ENCODE measurements around the gene CIB4.

The CIB4 gene

DNA sequence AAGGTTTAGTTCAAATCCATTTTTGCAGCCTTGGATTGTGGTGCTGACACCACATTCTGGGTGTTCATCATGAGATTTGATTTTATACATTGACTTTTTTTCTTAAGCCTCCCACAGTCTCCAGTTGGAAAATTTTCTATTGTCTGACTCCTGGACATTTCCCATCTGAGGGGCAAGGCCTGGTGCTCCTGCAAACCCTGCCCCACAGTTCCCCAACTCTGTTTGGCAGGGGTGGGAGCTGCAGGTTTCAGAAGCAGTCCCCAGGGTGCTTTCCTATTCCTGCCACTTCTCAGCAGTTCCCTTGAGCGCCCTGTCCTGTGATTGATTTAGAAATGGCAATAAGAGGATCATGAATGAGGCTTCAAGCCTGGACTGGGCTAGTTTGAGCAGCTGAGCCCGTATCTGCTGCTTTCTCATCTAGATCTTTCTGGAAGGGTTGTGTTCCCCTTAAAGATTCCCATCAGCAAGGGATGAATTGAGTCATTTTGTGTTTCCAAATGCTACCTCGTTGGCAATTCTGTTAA, 77.0 kb downstream of the CIB4 start:
- TF ChIP-seq, protein P1, sequence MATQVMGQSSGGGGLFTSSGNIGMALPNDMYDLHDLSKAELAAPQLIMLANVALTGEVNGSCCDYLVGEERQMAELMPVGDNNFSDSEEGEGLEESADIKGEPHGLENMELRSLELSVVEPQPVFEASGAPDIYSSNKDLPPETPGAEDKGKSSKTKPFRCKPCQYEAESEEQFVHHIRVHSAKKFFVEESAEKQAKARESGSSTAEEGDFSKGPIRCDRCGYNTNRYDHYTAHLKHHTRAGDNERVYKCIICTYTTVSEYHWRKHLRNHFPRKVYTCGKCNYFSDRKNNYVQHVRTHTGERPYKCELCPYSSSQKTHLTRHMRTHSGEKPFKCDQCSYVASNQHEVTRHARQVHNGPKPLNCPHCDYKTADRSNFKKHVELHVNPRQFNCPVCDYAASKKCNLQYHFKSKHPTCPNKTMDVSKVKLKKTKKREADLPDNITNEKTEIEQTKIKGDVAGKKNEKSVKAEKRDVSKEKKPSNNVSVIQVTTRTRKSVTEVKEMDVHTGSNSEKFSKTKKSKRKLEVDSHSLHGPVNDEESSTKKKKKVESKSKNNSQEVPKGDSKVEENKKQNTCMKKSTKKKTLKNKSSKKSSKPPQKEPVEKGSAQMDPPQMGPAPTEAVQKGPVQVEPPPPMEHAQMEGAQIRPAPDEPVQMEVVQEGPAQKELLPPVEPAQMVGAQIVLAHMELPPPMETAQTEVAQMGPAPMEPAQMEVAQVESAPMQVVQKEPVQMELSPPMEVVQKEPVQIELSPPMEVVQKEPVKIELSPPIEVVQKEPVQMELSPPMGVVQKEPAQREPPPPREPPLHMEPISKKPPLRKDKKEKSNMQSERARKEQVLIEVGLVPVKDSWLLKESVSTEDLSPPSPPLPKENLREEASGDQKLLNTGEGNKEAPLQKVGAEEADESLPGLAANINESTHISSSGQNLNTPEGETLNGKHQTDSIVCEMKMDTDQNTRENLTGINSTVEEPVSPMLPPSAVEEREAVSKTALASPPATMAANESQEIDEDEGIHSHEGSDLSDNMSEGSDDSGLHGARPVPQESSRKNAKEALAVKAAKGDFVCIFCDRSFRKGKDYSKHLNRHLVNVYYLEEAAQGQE (IDR thresholded peaks at IDR 0.05; ENCODE audit: insufficient read depth in 1 of 2, low read depth in 2 of 2, low read length in 2 of 2), result no peak
- TF ChIP-seq TAF1 (IDR thresholded peaks at IDR 0.05; ENCODE audit: borderline replicate concordance, insufficient read depth, low read length), result no peak

DNA sequence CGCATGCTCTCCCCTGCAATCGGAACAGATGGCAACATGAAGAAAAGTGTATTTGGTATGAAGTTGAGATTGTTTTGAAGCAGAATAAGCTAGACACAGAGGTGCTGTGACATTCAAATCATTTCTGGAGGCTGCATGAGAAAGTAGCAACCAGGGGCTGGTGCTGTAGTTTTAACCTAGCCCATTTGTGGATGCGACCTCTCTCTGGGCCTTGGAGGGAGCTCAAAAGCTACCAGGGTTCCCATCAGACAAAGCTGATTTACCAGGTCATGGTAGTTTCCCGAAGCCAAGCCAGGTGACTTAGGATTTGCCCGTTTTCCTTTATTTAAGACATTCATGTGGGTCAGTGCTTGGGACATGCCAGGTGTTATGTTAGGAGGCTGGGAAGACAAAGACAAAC, 77.5 kb downstream of the CIB4 start:
- no peak for TF ChIP-seq TAF1 (IDR thresholded peaks at IDR 0.05; ENCODE audit: borderline replicate concordance, insufficient read depth, low read length)
- TF ChIP-seq, protein P1 (IDR thresholded peaks at IDR 0.05; ENCODE audit: insufficient read depth in 1 of 2, low read depth in 2 of 2, low read length in 2 of 2), result no peak
- TF ChIP-seq POLR2AphosphoS5 (IDR thresholded peaks at IDR 0.05; ENCODE audit: low read depth, low read length), result no peak
- TF ChIP-seq SIN3A (IDR thresholded peaks at IDR 0.05; ENCODE audit: borderline replicate concordance, insufficient read depth, low read length), result no peak
- no peak for TF ChIP-seq FOXP2 (optimal IDR thresholded peaks at IDR 0.05; ENCODE audit: borderline replicate concordance, extremely low read depth, extremely low read length, insufficient read depth)

DNA sequence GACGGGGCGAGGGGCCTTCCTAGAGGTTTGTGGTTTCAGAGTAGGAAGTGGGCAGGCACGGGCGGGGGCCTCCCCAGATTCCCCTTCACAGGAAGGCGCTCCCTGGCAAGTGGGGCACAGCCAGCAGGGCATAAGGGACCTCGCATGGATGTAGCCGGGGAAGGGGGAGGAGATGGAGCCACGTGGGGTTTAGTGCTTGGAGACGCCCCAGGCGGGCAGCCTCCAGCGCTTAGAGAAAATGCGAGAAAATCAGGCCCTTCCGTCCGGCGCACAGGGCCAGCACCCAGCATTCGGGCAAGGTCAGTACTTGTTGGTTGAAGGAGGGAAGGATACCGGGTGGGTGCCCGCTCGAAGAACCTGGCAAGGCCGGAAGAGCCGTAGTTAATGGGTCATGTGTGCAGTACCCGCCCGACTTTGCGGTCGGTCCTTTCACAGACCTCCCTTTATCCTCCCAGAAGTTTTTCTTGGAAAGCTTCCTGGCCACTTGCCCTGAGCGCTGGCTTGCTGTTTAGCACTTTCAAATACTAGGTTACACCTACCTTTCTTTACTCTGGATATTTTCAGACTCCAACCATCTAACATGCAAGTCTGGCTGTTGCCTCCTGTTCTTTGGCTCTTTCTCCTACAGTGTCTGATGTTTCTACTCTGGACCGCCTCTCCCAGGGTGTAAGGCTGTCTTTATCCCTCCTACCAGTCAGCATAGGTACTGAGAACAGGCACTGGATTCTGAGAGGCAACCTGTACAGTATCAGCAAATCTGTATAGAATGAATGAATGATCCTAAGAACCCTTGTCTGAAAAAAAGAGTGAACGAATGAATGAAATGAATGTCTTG, 78.1 kb downstream of the CIB4 start:
- TF ChIP-seq POLR2AphosphoS5 (IDR thresholded peaks at IDR 0.05; ENCODE audit: low read depth, low read length) (no peak), FOXP2 (optimal IDR thresholded peaks at IDR 0.05; ENCODE audit: borderline replicate concordance, extremely low read depth, extremely low read length, insufficient read depth) (no peak), TAF1 (IDR thresholded peaks at IDR 0.05; ENCODE audit: borderline replicate concordance, insufficient read depth, low read length) (no peak), SIN3A (IDR thresholded peaks at IDR 0.05; ENCODE audit: borderline replicate concordance, insufficient read depth, low read length) (no peak)
- TF ChIP-seq, protein P1 (IDR thresholded peaks at IDR 0.05; ENCODE audit: insufficient read depth in 1 of 2, low read depth in 2 of 2, low read length in 2 of 2), result no peak

DNA sequence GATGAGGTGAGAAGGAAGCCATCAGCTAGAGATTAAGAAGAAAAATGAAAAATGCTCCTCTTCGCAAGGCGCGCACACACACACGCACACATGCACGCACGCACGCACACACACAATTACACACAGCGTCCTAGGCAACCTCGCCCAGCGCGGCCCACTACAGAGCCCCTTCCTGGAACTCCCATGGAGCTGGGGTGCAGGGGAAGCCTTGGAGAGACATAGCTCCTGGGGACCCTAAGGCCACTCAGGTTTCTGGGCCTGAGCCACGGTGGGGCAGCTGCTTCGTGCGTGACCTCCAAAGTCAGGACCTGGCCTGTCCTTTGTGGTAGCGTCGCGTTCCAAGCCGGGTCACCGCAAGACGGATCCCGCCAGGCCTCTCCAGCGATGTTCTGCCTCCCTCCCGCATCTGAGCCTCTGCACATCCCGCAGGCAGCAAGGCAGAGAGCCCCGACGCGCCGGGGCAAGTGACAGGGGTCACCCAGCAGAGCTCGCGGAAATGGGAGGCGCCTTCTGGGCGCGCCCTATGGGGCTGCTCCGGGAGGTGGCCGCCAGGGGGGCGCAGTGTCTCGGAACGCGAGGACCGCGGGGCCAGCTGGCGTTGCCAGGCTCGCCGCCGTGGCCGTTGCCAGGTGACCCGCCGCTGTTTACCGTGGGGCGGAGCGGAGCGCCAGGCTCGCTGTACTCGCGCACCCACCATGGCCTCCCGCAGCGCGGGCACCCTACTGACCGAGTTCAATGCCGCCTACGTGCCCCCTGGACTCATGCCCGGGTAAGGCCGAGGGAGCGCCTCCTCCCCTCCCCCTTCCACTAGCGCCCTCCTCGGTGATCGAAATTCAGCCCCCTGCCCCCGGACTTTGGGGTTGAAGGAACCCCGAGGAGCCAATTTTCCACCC, 79.0 kb downstream of the CIB4 start:
- no peak for TF ChIP-seq POLR2AphosphoS5 (IDR thresholded peaks at IDR 0.05; ENCODE audit: low read depth, low read length)
- no peak for TF ChIP-seq FOXP2 (optimal IDR thresholded peaks at IDR 0.05; ENCODE audit: borderline replicate concordance, extremely low read depth, extremely low read length, insufficient read depth)
- no peak for TF ChIP-seq SIN3A (IDR thresholded peaks at IDR 0.05; ENCODE audit: borderline replicate concordance, insufficient read depth, low read length)
- TF ChIP-seq, protein P1 (IDR thresholded peaks at IDR 0.05; ENCODE audit: insufficient read depth in 1 of 2, low read depth in 2 of 2, low read length in 2 of 2), result no peak
- no peak for TF ChIP-seq TAF1 (IDR thresholded peaks at IDR 0.05; ENCODE audit: borderline replicate concordance, insufficient read depth, low read length)
